Thyroid gland (tissue), 4 donors: ENCODE results near the gene EXOC3.

Experiments
- POLR2A ChIP-seq, 2 donors: fragments of 450-650 bp; IDR thresholded peaks; one replicate each; pipeline ENCODE4 v1.6.1; 2017; ENCODE audit warnings: antibody characterized with exemption in 2 of 2, mild to moderate bottlenecking in 2 of 2, moderate library complexity in 1 of 2
- TF ChIP-seq, protein P1 (sequence below), 6 experiments: fragments of 200-600 bp in 3 of 6; fragments of 450-650 bp in 3 of 6; sonication (generic) in 3 of 6; IDR thresholded peaks; one replicate each; pipeline ENCODE4 v1.5.1; 2016 to 2019; ENCODE audit warnings: antibody characterized with exemption in 6 of 6, mild to moderate bottlenecking in 2 of 6, inconsistent platforms in 1 of 6, moderate library complexity in 1 of 6

DNA sequence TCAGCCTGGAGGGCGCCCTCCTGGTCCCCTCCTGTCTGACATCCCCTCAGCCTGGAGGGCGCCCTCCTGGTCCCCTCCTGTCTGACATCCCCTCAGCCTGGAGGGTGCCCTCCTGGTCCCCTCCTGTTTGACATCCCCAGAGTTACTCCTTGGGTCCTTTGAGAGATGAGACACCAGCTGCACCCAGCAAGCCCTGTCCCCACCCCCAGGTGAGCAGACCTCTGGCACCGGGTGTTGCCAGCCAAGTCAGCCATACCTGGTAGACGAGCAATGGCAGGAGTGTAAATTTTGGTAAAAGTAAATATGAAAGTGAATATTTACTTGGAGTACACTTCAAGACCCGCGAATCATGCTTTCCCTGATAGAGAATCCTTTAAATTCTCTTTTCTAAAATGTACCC is 25.4 kb downstream of the EXOC3 start:
- TF ChIP-seq, protein P1, sequence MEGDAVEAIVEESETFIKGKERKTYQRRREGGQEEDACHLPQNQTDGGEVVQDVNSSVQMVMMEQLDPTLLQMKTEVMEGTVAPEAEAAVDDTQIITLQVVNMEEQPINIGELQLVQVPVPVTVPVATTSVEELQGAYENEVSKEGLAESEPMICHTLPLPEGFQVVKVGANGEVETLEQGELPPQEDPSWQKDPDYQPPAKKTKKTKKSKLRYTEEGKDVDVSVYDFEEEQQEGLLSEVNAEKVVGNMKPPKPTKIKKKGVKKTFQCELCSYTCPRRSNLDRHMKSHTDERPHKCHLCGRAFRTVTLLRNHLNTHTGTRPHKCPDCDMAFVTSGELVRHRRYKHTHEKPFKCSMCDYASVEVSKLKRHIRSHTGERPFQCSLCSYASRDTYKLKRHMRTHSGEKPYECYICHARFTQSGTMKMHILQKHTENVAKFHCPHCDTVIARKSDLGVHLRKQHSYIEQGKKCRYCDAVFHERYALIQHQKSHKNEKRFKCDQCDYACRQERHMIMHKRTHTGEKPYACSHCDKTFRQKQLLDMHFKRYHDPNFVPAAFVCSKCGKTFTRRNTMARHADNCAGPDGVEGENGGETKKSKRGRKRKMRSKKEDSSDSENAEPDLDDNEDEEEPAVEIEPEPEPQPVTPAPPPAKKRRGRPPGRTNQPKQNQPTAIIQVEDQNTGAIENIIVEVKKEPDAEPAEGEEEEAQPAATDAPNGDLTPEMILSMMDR (IDR thresholded peaks at IDR 0.05), result no peak
- no peak for TF ChIP-seq POLR2A (IDR thresholded peaks at IDR 0.05)
